ENCODE data around the gene PLPPR2. TPM values are rescaled to one million over a fixed set of nuclear protein-coding genes. Genes with fewer than 3 reads are reported as not detected.
"Not testable (repeated sequence)": the region's sequence is repeated elsewhere in the genome, so short reads cannot be mapped to it uniquely, and the experiment has no call there.

The PLPPR2 gene
- total RNA-seq, 2 experiments from 2014 or later, result 3.6 to 4.7 TPM

GRCh38 chr19:11377237-11377636, 22.0 kb downstream of the PLPPR2 start:
- DNase-seq, result peak; percentile 41
- H3K27ac Mint-ChIP-seq, result peak overlapping the region; percentile 93
- H3K4me1 Mint-ChIP-seq (ENCODE audit: low read depth), result peaks cover 42% of the 10 kb centered on the region
- H3K36me3 Mint-ChIP-seq, result peaks cover 21% of the 10 kb centered on the region
- CTCF ChIA-PET, result interaction anchor here (0.6 to 4.9 kb wide), 6 partner anchors 9 to 105 kb away, joined by 3 to 36 read pairs (median 4); no protein-coding TSS in a partner anchor
- intact Hi-C loops (cut with micrococcal nuclease), result no loop called here
- peak overlapping the region; percentile 45 for H3K4me3 Mint-ChIP-seq
- no peaks in the 10 kb centered on the region for H3K9me3 Mint-ChIP-seq
- POLR2A ChIA-PET, result interaction anchor here (0.6 to 1.2 kb wide), 4 partner anchors 104 to 283 kb away, joined by 3 to 6 read pairs (median 3); no protein-coding TSS in a partner anchor
- H3K27me3 Mint-ChIP-seq, result peaks cover 5% of the 10 kb centered on the region

GRCh38 chr19:11377756-11378155, 22.5 kb downstream of the PLPPR2 start:
- peaks cover 44% of the 10 kb centered on the region for H3K4me1 Mint-ChIP-seq (ENCODE audit: low read depth)
- no peak overlapping the region for H3K4me3 Mint-ChIP-seq
- no peaks in the 10 kb centered on the region for H3K9me3 Mint-ChIP-seq
- no peak for DNase-seq
- ChIA-PET POLR2A (interaction anchor here (0.9 to 1.1 kb wide), 2 partner anchors 127 to 283 kb away, joined by 3 read pairs; no protein-coding TSS in a partner anchor), CTCF (interaction anchor here (1.6 to 4.9 kb wide), 2 partner anchors 29 to 105 kb away, joined by 4 to 36 read pairs; no protein-coding TSS in a partner anchor)
- peaks cover 7% of the 10 kb centered on the region for H3K27me3 Mint-ChIP-seq
- H3K27ac Mint-ChIP-seq, result no peak overlapping the region
- H3K36me3 Mint-ChIP-seq, result peaks cover 21% of the 10 kb centered on the region
- intact Hi-C loops (cut with micrococcal nuclease), result no loop called here

GRCh38 chr19:11378319-11379189, 23.3 kb downstream of the PLPPR2 start:
- peaks cover 43% of the 10 kb centered on the region for H3K4me1 Mint-ChIP-seq (ENCODE audit: low read depth)
- no peak overlapping the region for H3K4me3 Mint-ChIP-seq
- H3K9me3 Mint-ChIP-seq, result no peaks in the 10 kb centered on the region
- CTCF ChIA-PET, result interaction anchor here (1.6 to 4.9 kb wide), 2 partner anchors 28 to 104 kb away, joined by 4 to 36 read pairs; no protein-coding TSS in a partner anchor
- intact Hi-C loops (cut with micrococcal nuclease), result no loop called here
- peak overlapping the region; percentile 65 for H3K27ac Mint-ChIP-seq
- peaks cover 21% of the 10 kb centered on the region for H3K36me3 Mint-ChIP-seq
- peak; percentile 38 for DNase-seq
- H3K27me3 Mint-ChIP-seq, result peaks cover 10% of the 10 kb centered on the region
- POLR2A ChIA-PET, result interaction anchor here (0.9 kb wide), 1 partner anchor 284 kb away, joined by 3 read pairs; no protein-coding TSS in a partner anchor

GRCh38 chr19:11379269-11379845, 24.1 kb downstream of the PLPPR2 start:
- POLR2A ChIA-PET; H3K4me3 Mint-ChIP-seq; H3K27me3 Mint-ChIP-seq; DNase-seq; H3K27ac Mint-ChIP-seq; intact Hi-C loops (cut with micrococcal nuclease); H3K9me3 Mint-ChIP-seq: not testable (repeated sequence)
- Mint-ChIP-seq H3K36me3 (peaks cover 21% of the 10 kb centered on the region), H3K4me1 (ENCODE audit: low read depth) (peaks cover 43% of the 10 kb centered on the region)
- CTCF ChIA-PET, result interaction anchor here (2.7 kb wide), 1 partner anchor 43 kb away, joined by 20 read pairs; no protein-coding TSS in a partner anchor

- ChIA-PET CTCF (interaction anchor here (0.5 to 2.7 kb wide), 4 partner anchors 11 to 972 kb away, joined by 3 to 35 read pairs (median 14); partner anchors contain the start of gene ELAVL3), POLR2A (interaction anchor here (1.8 to 2.6 kb wide), 2 partner anchors 34 to 103 kb away, joined by 6 to 9 read pairs; partner anchors contain the start of genes CCDC159 and TMEM205)
- H3K27ac Mint-ChIP-seq, result peak overlapping the region; percentile 90
- intact Hi-C loops (cut with micrococcal nuclease), result loop anchor here (2.0 kb wide), 1 partner anchor 103 kb away; no protein-coding TSS in a partner anchor
- peaks cover 10% of the 10 kb centered on the region for H3K27me3 Mint-ChIP-seq
- no peak for DNase-seq
- H3K36me3 Mint-ChIP-seq, result peaks cover 21% of the 10 kb centered on the region
- H3K9me3 Mint-ChIP-seq, result no peaks in the 10 kb centered on the region
- peaks cover 43% of the 10 kb centered on the region for H3K4me1 Mint-ChIP-seq (ENCODE audit: low read depth)
- peak overlapping the region; percentile 81 for H3K4me3 Mint-ChIP-seq
These were observed 24.7 kb downstream of the PLPPR2 start for GRCh38 chr19:11379857-11380350.

GRCh38 chr19:11380653-11381537, 25.7 kb downstream of the PLPPR2 start:
- DNase-seq, result peak; percentile 98
- Mint-ChIP-seq H3K9me3 (no peaks in the 10 kb centered on the region), H3K4me1 (ENCODE audit: low read depth) (peaks cover 40% of the 10 kb centered on the region), H3K36me3 (peaks cover 17% of the 10 kb centered on the region), H3K27ac (peak overlapping the region; percentile 90), H3K27me3 (peaks cover 10% of the 10 kb centered on the region), H3K4me3 (peak overlapping the region; percentile 81)
- ChIA-PET POLR2A (interaction anchor here (0.6 to 2.6 kb wide), 11 partner anchors 10 to 292 kb away, joined by 3 to 11 read pairs (median 4); partner anchors contain the start of genes CCDC159, ELAVL3, LDLR and ODAD3), CTCF (interaction anchor here (0.6 to 2.7 kb wide), 26 partner anchors 9 to 975 kb away, joined by 3 to 35 read pairs (median 5); partner anchors contain the start of genes CCDC159, ECSIT, ELAVL3 and ODAD3)
- intact Hi-C loops (cut with micrococcal nuclease), result loop anchor here (1.0 to 2.0 kb wide), 2 partner anchors 54 to 102 kb away; partner anchors contain the start of genes ODAD3 and PRKCSH

GRCh38 chr19:11382898-11383705, 27.9 kb downstream of the PLPPR2 start:
- peak; percentile 64 for DNase-seq
- Mint-ChIP-seq H3K9me3 (no peaks in the 10 kb centered on the region), H3K4me3 (peak overlapping the region; percentile 57), H3K36me3 (peaks cover 6% of the 10 kb centered on the region), H3K4me1 (ENCODE audit: low read depth) (peaks cover 31% of the 10 kb centered on the region), H3K27ac (no peak overlapping the region), H3K27me3 (peaks cover 10% of the 10 kb centered on the region)
- POLR2A ChIA-PET, result interaction anchor here (0.9 to 1.8 kb wide), 3 partner anchors 8 to 63 kb away, joined by 3 to 7 read pairs (median 3); partner anchors contain the start of genes ODAD3 and SWSAP1
- CTCF ChIA-PET, result interaction anchor here (0.6 to 2.2 kb wide), 15 partner anchors 8 to 419 kb away, joined by 3 to 17 read pairs (median 4); partner anchors contain the start of genes CCDC159, ODAD3, PRKCSH and RAB3D
- intact Hi-C loops (cut with micrococcal nuclease), result loop anchor here (1.0 kb wide), 1 partner anchor 9 kb away; the partner anchor contains the start of gene SWSAP1

GRCh38 chr19:11383706-11384048, 28.4 kb downstream of the PLPPR2 start:
- Mint-ChIP-seq H3K27ac (no peak overlapping the region), H3K36me3 (peaks cover 2% of the 10 kb centered on the region), H3K4me1 (ENCODE audit: low read depth) (peaks cover 27% of the 10 kb centered on the region), H3K9me3 (no peaks in the 10 kb centered on the region), H3K4me3 (no peak overlapping the region), H3K27me3 (peaks cover 10% of the 10 kb centered on the region)
- POLR2A ChIA-PET, result interaction anchor here (0.9 to 1.8 kb wide), 3 partner anchors 9 to 62 kb away, joined by 3 to 7 read pairs (median 3); partner anchors contain the start of genes ODAD3 and SWSAP1
- intact Hi-C loops (cut with micrococcal nuclease), result no loop called here
- DNase-seq, result no peak
- CTCF ChIA-PET, result interaction anchor here (0.6 to 2.2 kb wide), 14 partner anchors 9 to 420 kb away, joined by 3 to 17 read pairs (median 4); partner anchors contain the start of genes CCDC159, ODAD3, PRKCSH and RAB3D

GRCh38 chr19:11384778-11385129, 29.5 kb downstream of the PLPPR2 start:
- POLR2A ChIA-PET, result no interaction called here
- H3K27ac Mint-ChIP-seq, result no peak overlapping the region
- intact Hi-C loops (cut with micrococcal nuclease), result no loop called here

More at GRCh38 chr19:11384778-11385129, 29.5 kb downstream of the PLPPR2 start:
- DNase-seq, result no peak
- CTCF ChIA-PET, result interaction anchor here (1.0 to 2.2 kb wide), 2 partner anchors 11 to 38 kb away, joined by 3 to 17 read pairs; partner anchors contain the start of gene SWSAP1
- Mint-ChIP-seq H3K9me3 (no peaks in the 10 kb centered on the region), H3K36me3 (peaks cover 2% of the 10 kb centered on the region), H3K27me3 (peaks cover 10% of the 10 kb centered on the region), H3K4me3 (no peak overlapping the region), H3K4me1 (ENCODE audit: low read depth) (peaks cover 25% of the 10 kb centered on the region)

Data from activated CD4-positive, alpha-beta memory T cell treated with anti-CD3 and anti-CD28 coated beads for 36 hours (primary cell).